AG08396 (cell line): ENCODE measurements around the gene RANGRF.
"Not testable (repeated sequence)": the region's sequence is repeated elsewhere in the genome, so short reads cannot be mapped to it uniquely, and the experiment has no call there.

ENCODE experiments used
- DNase-seq: peaks from one replicate; pipeline ENCODE4 v3.0.0; 2012; ENCODE audit warnings: low spot score, mixed read lengths

RANGRF gene, protein sequence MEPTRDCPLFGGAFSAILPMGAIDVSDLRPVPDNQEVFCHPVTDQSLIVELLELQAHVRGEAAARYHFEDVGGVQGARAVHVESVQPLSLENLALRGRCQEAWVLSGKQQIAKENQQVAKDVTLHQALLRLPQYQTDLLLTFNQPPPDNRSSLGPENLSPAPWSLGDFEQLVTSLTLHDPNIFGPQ

DNA sequence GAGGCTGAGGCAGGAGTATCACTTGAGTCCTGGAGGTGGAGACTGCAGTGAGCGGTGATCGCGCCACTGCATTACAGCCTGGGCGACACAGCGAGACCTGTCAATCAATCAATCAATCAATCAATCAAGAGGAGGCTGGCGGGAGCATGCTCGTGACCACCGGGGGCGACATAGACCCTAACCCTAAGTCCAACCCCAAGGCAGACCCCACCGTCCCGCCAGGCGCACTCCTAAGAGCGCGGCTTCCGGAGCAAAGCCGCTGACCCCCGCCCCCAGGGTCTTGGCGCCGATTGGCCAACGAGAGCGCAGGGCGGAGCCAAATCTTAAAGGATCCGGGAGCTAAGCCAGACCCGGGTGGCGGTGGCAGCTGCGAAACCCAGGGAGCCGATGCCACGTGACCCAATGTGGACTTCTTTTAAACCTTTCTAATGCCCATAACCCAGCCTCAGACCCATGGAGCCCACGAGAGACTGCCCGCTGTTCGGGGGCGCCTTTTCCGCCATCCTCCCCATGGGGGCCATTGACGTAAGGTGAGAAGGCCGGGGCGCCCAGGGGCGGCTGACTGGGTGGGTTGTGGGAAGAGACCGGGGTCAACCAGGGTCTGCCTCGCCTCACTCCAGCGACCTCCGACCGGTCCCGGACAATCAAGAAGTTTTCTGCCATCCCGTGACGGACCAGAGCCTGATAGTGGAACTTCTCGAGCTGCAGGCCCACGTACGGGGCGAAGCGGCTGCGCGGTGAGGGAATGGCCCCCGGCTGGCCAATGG lies at the start of gene RANGRF:
RANGRF (plus strand) TSS at position 335 of the 767 bp plus-strand sequence; CDS start at position 454, 119 bp downstream.
- peak; percentile 97 for DNase-seq

DNA sequence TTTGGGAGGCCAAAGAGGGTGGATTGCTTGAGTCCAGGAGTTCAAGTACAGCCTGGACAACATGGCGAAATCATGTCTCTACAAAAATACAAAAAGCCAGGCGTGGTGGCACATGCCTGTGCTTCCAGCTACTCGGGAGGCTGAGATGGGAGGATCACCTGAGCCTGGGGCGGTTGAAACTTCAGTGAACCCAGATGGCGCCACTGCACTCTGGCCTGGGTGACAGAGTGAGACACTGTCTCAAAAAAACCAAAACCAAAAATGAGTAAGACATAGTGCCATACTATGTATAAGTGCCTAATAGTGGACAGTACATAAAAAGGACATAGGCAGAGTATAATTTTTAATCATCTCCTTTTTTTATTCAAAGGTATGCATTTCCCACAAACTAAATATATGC lies 44.6 kb upstream of the RANGRF start:
- DNase-seq = no peak

DNA sequence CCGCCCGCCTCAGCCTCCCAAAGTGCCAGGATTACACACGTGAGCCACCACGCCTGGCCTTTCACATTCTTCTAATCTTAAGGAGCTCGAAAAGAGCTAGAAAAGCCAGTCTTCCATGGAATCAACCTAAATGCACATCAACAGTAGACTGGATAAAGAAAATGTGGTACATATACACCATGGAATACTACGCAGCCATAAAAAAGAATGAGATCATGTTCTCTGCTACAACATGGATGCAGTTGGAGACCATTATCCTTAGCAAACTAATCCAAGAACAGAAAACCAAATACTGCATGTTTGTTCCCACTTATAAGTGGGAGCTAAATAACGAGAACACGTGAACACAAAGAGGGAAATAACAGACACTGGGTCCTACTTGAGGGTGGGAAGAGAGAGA lies 43.7 kb upstream of the RANGRF start:
- no peak for DNase-seq

DNA sequence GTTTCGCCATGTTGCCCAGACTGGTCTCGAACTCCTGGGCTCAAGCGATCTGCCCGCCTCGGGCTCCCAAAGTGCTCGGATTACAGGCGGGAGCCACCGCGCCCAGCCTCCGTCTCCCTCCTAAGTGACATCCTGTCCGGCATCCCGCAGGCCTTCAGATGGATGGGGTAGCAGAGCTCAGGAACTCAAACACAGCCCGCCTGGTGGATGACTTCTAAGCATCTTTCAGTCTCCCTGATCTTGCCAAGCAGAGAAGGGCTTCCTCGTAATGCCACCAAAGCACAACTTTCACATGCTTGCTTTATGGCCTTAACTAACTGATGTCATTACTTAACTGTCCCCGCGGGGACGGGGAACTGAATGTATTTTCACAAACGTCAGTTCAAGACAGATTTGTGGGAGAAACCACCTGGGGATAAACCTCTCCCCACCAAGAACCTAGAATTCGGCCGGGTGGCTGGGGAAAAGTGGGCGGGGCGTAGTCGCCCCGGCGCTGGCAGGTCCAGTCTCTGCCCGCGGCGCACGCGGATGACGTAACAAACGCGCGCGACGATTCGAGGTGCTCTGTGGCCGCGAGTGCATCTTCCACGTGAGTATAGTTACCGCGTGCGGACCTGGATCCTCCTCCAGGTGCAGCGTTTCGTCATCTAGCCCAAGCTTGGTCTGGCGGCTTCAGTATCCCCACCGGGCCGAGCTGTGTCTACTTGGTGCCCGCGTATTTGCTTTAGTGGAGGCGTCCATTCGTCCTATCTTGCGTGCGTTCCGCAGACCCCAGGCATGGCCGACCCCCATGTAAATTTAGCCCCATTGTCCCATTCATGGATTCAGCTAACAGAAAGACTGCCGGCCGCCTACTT lies 39.5 kb upstream of the RANGRF start, which contains the start of gene PFAS:
PFAS (plus strand) TSS at position 539 of the 857 bp plus-strand sequence. CDS start 4,649 bp downstream, outside the sequence.
- DNase-seq = peak; percentile 96

DNA sequence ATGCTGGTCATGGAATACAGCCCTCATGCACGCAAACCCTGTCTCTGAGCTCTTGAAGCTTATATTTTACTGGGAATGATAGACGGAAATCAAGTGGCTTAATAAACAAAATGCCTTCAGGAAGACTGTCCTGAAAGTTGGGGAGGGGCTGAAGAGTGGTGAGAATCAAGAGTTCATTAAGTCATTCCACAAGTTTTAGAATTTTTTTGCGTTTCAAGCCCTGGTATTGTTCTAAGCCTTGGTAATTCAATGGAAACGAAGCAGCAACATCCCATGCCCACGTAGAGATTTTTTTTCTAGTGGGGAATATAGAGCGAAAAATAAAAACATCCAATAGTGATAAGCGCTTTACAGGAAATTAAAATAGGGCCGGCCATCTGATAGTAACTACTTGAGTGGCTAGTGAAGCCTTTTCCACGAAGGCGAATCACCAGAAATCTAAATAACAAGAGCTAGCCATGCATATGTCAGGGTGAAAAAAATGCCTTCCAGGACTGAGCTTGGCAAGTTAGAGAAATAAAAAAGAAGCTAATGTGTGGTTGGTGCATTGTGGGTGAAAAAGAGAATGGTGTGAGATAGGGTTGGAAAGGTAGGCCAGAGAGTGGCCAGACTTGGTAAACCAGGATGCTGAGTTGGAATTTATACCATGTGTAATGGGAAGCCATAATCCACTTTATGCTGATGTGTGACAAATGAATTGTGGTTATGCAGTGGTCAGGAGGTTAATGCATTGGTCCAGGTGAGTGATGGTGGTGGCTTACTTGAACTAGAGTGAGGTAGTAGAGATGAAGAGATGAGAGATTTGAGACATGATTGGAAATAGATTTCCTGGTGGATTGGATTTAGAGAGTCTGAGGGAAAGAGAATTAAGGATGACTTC lies 38.6 kb upstream of the RANGRF start:
- DNase-seq = no peak

DNA sequence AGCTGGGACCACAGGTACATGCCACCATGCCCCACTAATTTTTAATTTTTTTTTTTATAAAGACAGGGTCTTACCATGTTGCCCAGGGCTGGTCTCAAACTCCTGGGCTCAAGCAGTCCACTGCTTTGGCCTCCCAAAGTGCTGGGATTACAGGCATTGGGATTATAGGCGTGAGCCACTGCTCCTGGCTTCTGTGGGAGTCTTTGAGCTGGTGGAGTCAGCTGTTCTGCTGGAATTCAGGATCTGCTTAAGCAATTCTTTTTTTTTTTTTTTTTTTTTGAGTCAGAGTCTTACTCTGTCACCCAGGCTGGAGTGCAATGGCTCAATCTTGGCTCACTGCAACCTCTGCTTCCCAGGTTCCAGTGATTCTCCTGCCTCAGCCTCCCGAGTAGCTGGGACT lies 37.1 kb upstream of the RANGRF start:
- not testable (repeated sequence) for DNase-seq

DNA sequence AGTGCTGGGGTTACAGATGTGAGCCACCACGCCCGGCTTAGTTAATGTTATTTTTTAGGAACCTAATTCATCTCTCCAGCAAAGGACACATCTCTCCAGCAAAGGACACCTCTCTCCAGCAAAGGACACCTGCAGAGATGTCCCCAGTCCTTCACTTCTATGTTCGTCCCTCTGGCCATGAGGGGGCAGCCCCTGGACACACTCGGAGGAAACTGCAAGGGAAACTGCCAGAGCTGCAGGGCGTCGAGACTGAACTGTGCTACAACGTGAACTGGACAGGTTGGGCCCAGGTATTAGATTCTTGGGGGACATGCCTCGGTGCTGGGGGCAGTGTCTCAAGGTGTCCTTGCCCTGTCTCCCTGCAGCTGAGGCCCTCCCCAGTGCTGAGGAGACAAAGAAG lies 34.7 kb upstream of the RANGRF start:
- DNase-seq = peak; percentile 31

DNA sequence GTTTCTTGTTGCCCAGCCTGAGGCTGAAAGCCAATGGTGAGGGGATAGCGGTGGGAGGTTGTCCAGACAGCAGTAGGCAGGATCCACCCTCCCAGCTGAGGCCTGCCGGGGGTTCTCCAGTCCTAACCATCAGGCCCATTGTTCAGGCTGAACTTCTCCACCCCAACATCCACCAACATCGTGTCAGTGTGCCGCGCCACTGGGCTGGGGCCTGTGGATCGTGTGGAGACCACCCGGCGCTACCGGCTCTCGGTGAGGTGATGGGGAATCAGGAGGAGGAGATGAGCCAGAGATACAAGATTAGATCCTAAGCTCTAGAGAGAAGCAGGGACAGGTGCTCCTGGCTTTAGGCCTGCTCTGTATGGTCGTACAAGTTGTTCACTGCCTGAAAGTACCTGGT lies 33.6 kb upstream of the RANGRF start:
- DNase-seq = no peak

DNA sequence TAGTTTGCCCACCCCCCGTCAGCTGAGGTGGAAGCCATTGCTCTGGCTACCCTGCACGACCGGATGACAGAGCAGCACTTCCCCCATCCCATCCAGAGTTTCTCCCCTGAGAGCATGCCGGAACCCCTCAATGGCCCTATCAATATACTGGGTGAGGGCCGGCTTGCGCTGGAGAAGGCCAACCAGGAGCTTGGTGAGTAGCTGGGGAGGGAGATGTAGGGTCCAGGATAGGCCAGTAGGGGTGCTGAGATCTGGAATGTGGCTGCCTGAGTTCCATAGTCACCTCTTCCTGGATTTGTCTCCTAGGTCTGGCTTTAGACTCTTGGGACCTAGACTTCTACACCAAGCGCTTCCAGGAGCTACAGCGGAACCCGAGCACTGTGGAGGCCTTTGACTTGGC lies 33.0 kb upstream of the RANGRF start:
- no peak for DNase-seq

DNA sequence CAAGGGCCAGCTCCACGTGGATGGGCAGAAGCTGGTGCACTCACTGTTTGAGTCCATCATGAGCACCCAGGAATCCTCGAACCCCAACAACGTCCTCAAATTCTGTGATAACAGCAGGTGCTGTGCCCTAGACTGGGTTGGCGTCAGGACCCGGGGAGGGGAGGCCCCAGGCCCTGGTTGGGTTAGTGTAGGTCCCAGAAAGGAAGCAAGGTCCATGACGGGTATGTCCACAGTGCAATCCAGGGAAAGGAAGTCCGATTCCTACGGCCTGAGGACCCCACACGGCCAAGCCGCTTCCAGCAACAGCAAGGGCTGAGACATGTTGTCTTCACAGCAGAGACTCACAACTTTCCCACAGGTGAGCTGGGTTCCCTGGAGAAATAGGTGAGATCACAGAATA lies 32.2 kb upstream of the RANGRF start:
- DNase-seq = no peak

DNA sequence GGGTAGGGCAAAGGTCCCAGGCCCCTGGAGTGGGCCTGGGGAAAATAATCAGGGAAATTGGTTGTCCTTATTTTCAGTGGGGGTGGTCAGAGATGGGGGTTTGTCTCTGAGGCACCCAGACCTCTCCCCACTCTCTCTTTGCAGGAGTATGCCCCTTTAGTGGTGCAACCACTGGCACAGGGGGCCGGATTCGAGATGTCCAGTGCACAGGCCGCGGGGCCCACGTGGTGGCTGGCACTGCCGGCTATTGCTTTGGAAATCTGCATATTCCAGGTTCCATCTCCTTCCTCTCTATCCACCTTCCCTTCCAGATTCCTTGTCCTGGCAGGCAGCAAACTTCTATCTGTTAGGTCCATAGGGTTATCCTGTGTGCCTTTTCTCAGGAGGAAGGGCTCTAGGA lies 31.8 kb upstream of the RANGRF start:
- DNase-seq = no peak

DNA sequence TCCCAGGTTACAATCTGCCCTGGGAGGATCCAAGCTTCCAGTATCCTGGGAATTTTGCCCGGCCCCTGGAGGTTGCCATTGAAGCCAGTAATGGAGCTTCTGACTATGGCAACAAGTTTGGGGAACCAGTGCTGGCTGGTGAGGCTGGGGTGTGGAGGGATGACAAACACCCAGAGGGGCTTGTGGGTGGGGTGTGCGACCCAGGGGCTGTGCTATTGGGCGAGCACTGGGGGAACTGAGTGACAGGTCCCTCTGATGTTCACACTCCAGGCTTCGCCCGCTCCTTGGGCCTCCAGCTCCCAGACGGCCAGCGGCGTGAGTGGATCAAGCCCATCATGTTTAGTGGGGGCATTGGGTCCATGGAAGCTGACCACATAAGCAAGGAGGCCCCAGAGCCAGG lies 30.7 kb upstream of the RANGRF start:
- DNase-seq = no peak

DNA sequence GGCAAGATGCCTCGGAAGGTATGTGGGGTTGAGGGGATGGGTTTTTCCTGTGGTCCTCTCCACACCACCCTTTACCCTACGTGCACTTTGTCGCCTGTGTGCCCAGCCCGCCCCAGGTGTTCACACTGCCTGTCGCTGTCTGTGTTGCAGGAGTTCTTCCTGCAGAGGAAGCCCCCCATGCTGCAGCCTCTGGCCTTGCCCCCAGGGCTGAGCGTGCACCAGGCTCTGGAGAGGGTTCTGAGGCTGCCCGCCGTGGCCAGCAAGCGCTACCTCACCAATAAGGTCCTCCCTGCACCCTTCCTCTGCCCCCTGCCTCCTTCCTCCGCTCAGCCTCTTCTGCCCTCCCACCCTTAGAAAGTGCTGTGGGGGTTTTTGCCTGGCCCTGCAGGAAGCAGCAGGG lies 24.1 kb upstream of the RANGRF start:
- no peak for DNase-seq

DNA sequence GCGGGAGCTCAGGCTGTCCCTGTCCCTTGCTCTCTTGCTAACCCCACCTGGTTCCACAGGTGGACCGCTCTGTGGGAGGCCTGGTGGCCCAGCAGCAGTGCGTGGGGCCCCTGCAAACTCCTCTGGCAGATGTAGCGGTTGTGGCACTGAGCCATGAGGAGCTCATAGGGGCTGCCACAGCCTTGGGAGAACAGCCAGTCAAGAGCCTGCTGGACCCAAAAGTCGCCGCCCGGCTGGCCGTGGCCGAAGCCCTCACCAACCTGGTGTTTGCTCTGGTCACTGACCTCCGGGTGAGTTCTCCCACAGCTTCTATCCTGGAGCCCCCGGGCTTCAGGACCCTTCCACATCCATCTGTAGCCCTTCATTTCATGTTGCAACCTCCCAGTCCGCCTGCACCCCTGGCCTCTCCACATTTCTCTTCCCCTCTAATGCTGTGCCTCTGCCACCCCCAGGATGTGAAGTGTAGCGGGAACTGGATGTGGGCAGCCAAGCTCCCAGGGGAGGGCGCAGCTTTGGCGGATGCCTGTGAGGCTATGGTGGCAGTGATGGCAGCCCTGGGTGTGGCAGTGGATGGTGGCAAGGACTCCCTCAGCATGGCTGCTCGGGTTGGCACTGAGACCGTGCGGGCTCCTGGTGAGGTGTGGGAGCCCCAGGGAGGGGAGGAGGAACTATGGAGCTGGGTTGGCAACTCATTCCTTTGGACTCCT lies 23.5 kb upstream of the RANGRF start:
- no peak for DNase-seq

DNA sequence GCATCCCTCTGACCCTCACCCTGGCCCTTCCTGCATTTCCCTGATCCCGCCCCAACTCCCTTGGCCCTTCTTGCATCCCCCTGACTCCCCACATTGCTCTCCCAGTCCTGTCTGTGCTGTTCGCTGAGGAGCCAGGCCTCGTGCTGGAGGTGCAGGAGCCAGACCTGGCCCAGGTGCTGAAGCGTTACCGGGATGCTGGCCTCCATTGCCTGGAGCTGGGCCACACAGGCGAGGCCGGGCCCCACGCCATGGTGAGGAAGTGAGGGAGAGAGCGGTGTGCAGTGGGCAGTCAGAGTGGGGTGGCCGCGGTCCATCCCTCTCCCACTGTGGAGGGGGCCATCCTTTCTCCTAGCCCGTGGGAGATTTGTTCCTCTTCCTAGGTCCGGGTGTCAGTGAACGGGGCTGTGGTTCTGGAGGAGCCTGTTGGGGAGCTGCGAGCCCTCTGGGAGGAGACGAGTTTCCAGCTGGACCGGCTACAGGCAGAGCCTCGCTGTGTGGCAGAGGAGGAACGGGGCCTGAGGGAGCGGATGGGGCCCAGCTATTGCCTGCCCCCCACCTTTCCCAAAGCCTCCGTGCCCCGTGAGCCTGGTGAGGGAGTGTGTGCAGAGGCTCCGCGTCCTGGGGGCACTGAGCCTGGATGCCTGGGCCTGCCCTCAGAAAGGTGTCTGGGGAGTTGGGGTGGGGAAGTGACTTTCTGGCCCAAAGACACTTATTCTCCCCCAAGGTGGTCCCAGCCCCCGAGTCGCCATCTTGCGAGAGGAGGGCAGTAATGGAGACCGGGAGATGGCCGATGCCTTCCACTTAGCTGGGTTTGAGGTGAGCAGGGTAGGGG lies 21.6 kb upstream of the RANGRF start:
- no peak for DNase-seq

DNA sequence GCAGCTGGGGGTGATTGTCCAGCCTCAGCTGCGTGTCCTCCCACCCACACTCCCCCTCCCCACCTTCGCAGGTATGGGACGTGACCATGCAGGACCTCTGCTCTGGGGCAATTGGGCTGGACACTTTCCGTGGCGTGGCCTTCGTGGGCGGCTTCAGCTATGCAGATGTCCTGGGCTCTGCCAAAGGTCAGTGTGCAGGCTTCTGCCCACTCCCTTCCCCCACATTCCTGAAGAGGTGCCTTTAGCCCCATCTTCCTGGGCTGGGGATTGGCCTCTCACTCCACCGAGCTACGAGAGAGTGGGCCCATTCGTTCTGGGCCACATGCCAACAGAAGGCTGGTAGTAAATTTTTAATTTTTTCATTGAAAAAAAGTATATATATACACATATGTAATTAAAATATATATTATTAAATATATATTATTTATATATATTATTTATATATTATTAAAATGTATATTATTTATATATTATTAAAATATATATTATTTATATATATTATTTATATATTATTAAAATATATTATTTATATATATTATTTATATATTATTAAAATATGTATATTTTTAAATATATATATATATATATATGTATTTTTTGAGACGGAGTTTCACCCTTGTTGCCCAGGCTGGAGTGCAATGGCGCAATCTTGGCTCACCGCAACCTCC lies 20.9 kb upstream of the RANGRF start:
- DNase-seq = no peak

DNA sequence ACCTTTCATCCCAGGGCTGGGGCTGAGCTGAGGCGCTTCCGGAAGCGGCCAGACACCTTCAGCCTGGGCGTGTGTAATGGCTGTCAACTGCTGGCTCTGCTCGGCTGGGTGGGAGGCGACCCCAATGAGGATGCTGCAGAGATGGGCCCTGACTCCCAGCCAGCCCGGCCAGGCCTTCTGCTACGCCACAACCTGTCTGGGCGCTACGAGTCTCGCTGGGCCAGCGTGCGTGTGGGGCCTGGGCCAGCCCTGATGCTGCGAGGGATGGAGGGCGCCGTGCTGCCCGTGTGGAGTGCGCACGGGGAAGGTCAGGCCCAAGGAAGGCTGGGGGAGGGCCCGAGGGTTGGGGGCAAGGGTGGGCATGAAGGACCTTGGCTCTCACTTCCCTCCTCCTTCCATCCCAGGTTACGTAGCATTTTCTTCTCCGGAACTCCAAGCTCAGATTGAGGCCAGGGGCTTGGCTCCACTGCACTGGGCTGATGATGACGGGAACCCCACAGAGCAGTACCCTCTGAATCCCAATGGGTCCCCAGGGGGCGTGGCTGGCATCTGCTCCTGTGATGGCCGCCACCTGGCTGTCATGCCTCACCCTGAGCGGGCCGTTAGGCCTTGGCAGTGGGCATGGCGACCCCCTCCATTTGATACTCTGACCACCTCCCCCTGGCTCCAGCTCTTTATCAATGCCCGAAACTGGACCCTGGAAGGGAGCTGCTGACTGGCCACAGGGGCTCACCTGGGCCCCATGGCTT lies 19.7 kb upstream of the RANGRF start:
- DNase-seq = no peak

DNA sequence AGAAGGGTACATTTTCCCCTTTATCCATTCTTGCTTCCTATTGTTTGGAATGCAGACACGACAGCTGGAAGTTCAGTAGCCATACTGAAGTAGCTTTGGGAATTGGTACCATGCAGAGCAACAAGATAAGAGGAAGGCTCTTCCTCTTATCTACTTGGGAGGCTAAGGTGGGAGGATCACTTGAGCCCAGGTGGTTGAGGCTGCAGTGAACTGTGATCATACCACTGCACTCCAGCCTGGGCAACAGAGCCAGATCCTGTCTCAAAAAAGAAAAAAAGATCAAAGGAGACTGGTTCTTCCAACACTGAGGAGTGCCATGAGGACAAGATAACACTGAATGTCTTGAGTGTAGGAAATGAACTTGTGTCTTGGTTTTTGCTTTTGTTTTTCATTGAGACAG lies 16.0 kb upstream of the RANGRF start:
- DNase-seq = no peak

DNA sequence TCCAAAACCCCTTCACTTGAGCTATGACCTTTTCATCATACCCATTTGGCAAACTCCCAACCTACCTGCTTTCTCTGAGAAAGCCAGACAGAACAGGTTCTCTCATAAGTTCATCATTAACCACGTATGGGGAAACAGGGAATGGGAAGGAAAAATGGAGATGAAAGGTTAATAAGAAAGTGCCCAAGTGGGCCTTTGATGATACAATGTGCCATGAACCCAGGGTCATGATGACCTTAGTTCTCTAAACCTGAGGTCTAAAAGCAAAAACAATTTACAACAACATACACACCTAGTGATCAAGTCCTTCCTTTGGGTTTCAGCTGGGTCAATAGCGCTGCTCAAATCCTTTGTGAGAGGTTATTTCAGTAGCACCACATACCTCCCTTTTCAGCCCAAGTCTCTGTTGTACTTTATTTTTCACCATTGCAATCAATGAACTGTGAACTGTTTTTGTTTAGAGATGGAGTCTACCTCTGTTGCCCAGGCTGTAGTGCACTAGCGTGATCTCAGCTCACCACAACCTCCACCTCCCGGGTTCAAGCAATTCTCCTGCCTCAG lies 14.5 kb upstream of the RANGRF start:
- no peak for DNase-seq
